Thyroid gland (tissue), 4 donors: ENCODE data around the gene C1orf94.

ENCODE experiments used
- POLR2A ChIP-seq, 2 donors: fragments of 450-650 bp; IDR thresholded peaks; one replicate each; pipeline ENCODE4 v1.6.1; 2017; ENCODE audit warnings: antibody characterized with exemption in 2 of 2, mild to moderate bottlenecking in 2 of 2, moderate library complexity in 1 of 2
- TF ChIP-seq, protein P1 (sequence below), 6 experiments: fragments of 200-600 bp in 3 of 6; fragments of 450-650 bp in 3 of 6; sonication (generic) in 3 of 6; IDR thresholded peaks; one replicate each; pipeline ENCODE4 v1.5.1; 2016 to 2019; ENCODE audit warnings: antibody characterized with exemption in 6 of 6, mild to moderate bottlenecking in 2 of 6, inconsistent platforms in 1 of 6, moderate library complexity in 1 of 6

DNA sequence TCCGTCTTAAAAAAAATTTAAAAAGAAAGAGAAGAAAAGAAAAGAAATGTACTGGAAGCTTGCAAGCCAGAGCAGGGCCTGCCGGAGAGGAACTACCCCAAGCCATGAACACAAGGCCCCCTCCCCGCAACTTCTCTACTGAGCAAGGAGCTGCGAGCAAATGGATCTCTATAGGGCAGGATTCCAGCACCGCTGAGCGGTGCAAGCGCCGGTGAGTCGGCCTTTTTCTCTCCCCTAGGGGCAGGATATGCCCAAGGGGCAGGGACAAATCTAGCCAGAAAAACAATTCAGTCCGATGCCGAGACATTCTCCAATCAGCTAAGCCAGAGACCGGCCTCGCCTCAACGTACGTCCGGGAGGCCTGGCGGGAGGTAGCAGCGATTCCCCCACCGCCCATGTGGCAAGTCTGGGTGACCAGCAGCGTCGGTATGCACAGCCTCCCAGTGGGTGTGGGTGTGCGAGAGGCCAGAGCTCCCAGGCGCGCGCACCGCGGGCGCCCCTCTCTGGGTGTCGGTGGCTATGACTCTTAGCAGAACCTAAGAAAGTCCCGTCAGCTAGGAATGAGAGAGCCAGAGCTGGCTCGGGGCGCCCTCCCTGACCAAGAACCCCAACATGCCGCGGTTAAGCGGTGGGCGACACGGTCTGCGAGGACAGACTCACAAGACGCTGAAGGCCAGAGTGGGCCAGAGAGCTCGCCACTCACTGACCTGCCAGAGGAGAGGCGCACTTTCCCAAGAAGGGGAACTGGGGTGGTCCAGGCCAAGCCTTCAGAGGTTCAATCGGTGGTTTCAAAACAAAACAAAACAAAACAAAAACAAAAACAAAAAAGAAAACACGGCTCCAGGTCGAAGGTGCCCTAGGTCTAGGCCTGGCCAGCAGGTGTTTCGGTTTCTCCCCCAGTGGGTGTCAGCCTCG, 13.6 kb upstream of the C1orf94 start:
- TF ChIP-seq, protein P1, sequence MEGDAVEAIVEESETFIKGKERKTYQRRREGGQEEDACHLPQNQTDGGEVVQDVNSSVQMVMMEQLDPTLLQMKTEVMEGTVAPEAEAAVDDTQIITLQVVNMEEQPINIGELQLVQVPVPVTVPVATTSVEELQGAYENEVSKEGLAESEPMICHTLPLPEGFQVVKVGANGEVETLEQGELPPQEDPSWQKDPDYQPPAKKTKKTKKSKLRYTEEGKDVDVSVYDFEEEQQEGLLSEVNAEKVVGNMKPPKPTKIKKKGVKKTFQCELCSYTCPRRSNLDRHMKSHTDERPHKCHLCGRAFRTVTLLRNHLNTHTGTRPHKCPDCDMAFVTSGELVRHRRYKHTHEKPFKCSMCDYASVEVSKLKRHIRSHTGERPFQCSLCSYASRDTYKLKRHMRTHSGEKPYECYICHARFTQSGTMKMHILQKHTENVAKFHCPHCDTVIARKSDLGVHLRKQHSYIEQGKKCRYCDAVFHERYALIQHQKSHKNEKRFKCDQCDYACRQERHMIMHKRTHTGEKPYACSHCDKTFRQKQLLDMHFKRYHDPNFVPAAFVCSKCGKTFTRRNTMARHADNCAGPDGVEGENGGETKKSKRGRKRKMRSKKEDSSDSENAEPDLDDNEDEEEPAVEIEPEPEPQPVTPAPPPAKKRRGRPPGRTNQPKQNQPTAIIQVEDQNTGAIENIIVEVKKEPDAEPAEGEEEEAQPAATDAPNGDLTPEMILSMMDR (IDR thresholded peaks at IDR 0.05), result peak in 4 of 6 experiments; percentile 7 to 60 (median 44)
- no peak for TF ChIP-seq POLR2A (IDR thresholded peaks at IDR 0.05)
